NCI-H510A (cell line): ENCODE data around the gene GNAO1.

ENCODE experiments used
- DNase-seq: peaks from one replicate; lab custom pipeline; 2025; lab: John Stamatoyannopoulos, UW

GNAO1 gene

DNA sequence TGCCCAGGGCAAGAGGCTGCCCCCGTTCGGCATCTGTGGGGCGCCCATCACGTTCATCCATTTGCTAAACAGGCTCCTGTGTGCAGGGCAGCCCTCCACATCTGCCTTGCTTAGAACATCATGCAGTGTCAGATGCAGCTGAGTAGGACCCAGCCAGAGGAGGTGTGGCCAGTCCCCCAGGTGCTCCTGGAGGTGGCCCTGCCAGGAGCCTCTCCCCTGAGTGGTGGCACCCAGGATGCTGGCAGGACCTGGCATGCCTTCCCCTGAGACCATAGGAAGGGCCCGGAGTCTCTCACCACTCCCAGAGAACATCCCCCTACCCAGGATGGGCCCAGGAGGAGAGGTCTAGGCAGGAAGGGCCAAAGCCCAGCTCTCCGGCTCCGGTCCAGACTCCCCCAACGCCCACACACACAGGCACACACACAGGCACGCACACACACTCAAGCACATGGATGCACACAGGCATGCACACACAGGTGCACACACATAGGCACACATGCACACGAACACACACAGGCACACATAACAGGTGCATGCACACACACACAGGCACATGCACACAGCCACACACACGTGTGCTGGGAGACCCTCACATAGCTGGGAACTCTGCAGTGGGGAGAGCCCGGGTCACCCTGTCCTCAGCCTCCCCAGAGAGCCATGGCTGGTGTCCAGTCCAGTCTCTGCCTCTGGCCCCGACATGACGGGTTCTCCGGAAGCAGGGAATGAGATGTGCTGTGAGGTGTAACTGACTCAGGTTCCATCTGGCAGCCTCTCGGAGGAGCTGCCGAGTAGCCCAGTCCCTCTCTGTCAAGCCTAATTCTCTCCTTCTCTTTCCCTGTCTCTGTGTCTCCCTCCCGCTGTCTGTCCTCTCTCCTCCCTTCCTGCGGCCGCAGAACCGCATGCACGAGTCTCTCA lies 159.5 kb downstream of the GNAO1 start:
- no peak for DNase-seq

DNA sequence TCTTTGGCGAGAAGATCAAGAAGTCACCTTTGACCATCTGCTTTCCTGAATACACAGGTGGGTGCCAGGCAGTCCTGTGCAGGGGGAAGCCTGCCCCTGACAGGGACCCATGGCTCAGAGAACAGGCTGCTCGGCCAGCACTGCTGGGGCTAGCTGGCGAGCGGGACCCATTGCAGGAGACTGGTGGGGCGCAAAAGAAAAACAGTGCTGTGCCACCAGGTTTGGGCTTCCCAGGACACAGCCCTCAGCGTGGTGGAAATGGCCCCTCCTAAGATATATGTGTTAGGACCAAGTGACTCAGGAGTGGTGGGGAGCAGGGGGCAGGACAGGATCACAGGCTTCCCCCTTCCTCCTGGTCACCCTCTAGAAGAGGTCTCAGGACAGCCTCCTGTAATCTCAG lies 160.2 kb downstream of the GNAO1 start:
- no peak for DNase-seq

DNA sequence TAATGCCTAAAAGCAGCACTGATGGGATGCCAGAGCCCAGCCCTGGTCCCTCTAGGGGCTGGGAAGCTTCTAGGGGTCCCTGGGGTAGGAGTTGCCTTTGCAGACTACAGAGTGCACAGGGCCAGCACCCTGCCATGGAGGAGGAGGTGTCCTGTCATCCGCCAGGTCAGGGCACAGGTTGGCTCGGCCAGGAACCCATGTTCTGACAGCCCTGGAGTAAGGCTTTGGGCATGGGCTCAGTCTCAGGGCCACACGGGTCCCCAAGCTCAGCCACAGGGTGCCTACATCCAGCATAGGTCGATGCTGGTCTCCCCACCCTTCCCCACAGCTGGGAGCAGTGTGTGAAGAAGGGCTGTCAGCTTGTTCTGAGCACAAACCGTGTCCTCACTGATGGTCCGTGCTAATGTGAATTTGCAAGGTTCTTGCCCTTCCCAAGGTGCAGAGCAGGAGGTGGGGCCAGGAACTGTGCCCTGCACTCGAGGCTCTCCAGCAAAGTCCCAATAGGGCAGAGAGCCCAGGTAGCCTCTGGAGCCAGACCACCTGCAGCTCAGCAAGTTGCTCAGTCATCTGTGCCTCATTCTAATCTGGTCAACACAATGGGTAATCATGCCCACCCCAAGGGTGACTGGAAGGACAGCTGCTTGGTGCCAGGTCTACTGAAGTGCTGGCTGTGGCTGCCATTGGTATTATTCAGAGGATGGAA lies 161.2 kb downstream of the GNAO1 start:
- DNase-seq: no peak

DNA sequence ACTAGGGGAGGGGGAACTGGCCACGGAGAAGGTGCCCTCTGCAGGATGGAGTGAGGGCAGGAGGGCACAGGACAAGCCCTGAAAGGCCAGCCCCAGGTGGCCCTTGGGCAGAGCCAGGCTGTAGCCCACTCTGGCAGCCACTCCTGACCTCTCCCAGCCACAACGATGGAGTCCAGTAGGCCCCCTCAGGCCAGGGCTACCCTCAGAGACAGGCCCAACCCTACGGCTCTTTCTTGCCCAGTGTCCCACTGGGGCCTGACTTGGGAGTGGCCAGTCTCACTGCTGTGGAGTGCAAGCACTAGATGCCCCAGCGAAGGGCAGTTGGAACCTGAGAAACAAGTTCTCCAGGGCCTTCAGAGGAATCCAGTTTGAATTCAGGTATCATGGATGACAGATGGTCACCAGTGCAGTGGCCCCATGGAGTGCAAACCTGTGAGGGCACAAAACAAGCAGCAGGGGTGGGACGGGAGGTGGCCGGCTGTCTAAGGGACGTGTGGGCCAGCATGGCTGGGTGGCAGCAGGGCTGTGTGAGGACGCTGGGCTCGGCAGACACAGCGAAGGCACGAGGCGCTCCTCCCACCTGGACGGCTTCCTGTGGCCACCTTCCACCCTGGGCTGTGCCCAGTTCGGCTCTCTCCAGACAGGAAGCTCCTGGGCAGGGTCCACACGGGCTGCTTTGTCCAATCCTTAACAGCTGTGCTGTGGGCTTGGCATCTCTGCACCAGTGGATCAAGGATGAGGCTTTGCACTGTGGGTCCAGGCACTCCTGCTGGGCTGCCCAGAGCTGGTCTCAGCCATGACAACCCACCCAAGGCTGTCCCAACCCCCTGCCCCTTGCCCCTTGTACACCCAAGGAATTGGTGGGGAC lies 162.0 kb downstream of the GNAO1 start:
- DNase-seq: no peak

DNA sequence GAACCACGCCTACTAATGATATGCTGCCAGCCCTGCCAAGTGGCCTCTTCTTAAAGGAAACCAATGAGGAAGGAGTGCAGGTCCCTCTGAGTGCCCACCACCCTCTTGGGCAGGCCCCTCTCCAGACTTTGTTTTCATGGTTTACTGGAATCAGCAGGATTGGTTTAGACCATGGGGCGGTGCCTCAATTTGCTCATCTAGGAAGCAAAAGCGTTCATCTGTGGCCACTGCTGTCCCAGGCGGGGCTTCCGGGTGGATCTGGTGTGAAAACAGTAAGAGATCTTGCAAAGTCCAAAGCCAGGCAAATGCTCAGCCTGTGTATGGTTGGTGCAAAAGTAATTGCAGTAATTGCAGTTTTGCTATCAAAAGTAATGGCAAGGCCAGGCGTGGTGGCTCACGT lies 162.7 kb downstream of the GNAO1 start:
- DNase-seq: no peak

DNA sequence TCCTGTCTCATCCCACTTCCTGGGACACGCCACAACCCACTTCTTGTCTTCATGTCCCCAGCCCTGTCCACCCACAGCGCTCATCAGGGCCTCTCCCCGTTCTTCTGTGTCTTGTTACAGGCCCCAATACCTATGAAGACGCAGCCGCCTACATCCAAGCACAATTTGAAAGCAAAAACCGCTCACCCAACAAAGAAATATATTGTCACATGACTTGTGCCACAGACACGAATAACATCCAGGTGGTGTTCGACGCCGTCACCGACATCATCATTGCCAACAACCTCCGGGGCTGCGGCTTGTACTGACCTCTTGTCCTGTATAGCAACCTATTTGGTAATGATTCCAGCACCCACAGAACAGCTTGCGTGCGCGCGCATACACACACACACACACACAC lies 163.5 kb downstream of the GNAO1 start:
- no peak for DNase-seq

DNA sequence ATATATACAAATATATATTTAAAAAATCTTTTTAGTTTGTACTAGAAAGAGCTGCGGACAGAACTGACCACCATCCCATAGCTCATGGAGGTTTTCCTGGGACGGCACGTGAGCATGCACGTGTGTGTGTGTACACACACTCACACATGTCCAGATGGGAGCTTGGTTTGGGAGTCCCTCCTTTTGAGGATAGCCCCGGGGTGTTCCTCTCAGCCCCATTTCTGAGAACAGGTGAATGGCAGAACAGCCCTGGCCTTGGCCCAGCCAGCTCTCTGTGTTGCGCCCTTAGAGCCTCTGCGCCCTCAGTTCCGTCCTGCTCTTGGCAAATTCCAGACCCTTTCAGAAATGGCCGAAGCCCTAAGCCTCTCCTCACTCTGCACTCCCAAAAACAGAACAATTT lies 163.9 kb downstream of the GNAO1 start:
- no peak for DNase-seq

DNA sequence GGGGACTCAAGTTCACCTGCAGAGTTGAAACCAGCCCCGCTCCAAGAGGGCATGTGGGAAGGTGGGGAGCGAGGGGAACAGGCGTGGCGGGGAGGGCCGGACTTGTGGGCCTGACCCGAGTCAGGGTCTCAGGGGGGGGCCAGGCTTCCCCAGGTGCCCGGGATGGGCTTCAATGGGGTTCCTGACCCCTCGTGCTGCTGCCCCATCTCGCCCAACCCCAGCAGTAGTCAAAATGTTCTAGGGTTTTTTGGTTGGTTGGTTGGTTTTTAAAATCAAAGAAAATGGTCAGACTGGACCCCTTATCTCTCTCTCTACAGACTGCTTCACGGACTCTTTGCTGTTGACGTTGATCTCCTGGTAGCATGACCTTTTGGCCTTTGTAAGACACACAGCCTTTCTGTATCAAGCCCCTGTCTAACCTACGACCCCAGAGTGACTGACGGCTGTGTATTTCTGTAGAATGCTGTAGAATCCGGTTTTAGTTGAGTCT lies 164.5 kb downstream of the GNAO1 start:
- DNase-seq: no peak

DNA sequence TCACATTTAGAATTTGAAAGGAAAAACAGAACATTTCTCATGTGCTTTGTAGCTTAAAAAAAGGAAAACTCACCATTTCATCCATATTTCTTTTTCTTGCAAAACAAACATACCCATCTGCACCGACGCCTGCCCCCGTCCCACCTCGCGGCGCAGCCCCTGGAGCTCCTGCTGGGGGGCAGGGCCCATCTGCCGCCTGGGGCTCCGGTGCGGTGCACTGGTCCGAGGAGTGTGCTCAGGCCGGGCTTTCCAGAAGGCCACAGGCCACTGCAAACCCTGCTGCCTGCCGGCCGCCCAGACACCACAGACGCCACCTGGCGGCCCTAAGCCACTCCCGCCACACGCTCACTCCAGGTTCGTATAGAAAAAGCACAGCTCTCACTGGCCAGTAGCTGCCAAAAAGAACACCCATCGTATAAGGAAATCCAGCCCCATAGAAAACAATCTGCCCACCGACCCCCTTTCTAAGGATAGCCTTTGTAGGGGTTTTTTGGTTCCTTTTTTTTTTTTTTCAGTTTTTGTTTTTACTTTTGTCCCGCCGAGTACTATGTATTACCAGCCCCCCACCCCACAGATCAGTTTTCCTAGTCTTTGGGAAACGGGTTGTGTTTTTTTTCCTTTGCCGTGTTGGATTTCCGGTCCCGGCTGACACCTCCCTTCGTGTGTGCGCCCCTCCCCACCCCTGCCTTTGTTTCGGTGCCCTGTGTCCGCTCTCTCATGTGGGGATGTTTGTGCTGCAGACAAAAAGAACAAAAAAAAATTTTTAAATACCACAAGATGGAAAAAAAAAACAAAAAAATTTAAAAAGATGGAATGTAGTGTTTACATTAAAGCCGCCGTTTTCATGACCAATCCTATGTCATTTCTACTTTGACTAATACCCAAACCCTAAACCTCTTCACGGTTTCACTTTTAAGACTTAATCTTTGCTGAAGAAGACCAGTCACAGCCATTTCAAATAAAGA lies 165.3 kb downstream of the GNAO1 start:
- DNase-seq: peak; percentile 51

DNA sequence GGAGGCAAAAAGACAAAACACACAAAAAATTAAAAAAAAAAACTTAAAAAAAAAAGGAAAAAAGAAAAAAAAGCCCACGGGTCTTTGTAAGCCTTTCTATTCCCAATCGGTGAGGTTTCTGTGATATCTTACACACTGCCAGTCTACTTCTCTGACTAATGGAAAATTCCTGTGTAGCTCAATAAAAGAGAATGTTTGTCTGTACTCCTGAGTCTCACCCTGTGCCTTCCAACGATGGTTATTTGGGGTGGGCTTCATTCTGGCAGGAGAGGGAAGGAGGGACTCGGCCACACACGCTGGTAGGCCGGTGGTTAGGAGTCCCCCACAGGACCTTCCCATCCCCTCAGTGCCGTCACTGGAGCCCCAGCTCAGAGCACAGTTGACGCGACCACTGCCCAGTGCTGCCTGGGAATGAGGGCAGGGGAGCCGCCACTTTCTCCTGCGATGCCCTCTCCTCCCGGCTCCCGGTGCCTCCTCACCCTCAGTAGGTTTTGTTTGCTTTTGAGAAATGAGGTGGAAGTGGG lies 166.0 kb downstream of the GNAO1 start:
- no peak for DNase-seq

DNA sequence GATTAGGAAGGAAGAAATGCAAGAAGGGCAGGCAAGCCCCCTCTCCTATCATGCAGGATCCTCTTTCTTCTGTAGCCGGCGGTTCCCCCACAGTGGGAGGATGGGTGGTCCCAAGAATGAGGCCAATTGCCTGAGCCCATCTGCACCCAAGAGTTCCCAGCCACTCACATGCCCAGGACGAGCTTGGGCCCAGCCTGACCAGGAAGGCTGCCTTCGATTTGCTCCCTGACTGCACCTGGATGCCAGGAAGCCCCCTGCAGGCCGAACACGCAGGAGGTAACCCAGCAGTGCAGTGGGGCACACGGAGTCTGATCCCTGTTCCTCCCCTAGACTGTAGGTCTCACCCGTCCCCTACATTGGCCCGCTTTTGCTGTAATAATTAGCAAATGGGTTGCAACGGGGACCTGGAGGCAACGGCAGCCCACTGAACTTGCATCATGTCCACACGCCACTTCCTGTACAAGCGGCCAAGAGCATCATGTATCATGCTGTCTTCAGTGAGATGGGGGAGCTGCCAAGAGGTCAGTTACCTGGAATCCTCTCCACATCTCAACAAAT lies 166.6 kb downstream of the GNAO1 start:
- no peak for DNase-seq

DNA sequence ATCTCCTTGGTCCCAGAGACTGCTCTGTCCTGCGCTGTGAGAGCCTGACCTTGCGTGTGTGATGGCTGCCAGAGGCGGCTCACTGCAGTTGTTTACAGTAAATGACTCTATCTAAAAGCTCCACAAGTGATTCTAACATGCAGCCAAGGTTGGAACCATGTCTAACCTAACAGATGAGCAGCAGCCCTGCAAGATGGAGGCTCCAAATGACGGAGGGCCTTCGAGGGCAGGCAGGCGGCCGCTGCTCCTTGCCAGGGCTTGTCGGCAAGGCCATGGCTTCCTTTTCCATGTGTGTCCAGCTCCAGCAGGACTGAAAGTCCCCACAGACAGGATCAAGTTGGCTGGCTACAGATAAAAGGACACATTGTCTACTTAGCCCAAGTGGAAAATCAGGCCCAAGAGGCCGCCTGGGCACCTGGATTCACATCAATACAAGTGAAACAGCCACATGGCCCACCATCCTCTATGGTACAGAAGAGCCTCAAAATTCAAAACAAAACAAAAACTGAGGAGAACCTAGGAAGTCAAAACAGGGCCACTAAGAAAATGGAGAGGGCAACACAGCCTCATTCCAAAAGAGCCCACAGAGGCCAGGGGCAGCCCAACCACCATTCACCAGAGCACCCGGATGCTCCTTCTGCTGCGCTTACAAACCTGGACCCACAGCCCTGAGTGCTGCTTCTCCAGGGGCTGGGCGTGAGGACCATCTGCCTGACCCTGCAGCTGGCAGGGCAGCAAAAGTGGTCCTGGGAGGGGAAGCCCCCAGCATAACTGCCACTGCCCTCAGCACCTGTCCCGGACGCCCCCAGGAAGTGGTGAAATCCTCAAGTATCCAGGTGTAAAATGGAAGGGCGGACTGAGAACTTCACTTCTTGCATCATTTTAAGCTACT lies 169.1 kb downstream of the GNAO1 start:
- no peak for DNase-seq

DNA sequence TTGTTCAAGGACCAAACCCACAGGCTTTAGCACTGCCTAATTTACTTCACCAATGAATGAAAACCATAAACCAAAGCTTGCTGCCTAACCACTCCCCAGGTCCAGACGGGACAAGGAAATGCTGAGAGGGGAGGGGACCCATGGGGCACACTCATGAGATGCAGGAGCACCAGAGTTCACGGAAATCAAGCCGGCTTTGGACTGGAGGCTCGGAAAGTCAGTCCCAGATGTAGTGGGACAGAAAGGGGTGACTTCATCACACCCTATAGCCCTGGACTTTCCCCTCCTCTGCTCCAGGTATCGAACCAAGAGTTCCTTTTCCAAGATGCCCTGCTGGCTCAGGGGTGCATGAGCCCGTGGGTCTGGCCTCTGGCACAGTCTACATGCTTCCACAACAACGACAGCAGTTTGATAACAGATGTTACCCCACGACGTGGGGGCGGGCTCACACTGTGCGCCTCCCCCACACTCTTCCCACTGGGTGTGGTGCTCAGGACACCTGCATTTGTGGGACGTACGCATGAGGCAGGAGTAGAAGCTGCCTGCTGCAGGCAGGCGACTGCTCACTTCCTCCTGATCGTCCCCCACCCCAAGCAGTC lies 170.9 kb downstream of the GNAO1 start:
- no peak for DNase-seq

DNA sequence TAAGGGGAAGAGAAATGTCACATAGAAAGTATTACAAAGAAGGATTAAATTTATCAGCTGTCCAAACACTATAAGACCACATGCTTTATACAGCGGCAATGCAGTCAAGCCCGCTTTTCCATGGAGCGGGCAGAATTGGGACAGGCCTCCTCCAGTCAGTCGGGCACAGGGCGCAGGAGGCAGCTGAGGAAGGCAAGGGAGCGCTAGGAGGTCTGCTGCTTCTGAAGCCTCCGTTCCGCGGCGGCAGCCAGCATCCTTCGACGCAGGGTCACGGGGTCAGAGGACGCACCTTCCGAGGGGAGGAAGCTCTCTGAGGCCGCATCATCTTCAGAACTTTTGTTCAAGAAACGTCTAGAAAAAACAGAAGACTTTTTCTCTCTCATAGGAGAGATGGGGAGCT lies 171.4 kb downstream of the GNAO1 start:
- DNase-seq: no peak

DNA sequence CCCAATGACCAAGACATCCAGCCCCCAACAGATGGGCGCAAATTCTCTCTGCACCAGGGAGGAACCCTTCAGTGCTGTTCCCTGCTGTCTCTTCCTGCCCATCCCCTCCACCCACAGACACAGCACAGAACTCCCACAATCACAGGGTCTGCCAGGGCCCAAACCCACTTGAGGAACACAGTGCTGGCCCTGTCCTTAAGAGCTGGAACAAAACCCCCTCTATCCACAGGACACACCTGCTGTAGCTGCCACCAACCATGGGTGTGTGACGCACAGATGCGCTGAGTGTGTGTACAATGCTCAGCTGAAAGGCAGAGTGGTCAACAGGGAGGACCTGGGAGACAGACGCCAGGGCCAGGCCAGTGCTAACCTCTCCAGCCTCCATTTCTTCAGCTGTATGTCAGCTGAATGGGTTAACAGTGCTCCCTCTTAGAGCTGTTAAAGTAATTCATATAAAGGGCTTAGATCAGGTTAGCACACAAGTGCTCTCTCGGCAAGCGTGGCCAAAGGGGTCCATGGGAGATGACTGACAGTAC lies 172.0 kb downstream of the GNAO1 start:
- no peak for DNase-seq

DNA sequence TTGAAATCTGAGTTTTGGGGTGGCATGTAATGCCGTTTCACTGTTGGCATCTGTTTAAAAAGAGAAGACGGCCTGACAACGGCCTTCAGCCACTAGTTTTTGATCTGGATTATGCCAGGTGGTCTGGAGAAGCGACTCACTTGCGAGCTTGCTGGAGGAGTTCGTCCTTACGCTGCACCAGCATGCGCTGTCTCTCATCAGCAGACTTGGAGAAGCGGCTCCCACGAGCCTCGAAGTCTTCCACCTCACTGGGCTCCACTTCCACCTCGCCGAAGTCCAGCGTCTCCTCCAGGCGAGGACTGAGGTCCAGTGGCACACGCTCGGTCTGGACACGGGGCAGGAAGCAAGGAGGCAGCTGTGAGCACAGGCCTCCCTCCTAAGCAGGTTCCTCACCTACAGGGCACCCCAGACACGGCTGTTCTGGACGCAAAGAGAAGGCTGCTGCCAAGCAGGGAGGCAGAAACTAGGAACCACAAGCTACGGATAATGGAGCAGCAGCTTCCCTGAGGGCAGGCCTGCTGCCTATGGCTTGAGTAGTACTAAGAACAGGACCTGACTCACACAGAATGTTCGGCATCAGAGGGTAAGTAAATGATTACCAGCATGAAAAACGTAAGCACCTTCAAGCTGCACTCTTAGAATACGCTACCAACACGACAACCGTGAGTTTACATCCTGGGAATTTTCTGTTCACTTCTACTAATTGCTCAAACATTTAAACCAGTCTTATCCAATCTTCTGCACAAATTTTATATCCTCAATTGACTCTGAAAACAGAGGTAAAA lies 172.7 kb downstream of the GNAO1 start:
- no peak for DNase-seq

DNA sequence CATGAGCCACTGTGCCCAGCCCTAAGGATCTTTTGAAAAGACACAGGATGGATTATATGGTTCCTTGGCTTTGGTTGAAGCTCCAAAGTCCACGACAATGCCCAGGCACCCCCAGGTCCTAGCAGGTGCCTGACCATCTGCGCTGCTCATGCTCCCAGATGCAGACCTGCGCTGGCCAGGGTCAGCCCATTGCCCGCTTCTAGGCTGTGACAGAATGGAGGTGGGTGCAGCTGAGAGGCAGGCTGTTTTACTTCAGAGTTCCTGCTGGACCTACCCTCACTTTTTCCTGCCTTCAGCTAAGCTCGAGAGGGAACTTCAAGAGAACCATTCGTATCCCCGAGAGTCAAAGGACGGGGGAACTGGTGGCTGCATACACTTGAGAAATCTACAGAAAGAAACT lies 173.6 kb downstream of the GNAO1 start:
- no peak for DNase-seq

DNA sequence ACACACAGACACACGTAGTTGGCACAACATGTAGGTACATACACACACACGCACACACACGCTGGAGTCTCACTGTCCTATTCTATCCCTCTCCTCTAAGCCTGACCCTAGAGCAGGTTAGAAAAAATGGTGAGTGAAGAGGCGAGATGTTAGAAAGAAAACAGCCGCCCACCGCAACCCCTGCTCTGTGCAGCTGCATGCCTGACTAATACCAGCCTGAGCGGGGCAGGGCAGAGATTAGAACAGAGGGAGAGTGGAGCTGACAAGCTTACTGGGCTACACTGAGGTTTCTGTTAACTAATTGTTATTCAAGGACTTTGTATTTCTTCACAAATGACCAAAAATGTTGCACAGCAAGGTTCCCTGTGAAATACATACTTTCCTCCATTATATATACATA lies 174.3 kb downstream of the GNAO1 start:
- no peak for DNase-seq
